WTC11 (cell line): Measurements from ENCODE around the gene RNF208. TPM values are rescaled to one million over a fixed set of nuclear protein-coding genes. Genes with fewer than 3 reads are reported as not detected.

Experiments
- ATAC-seq: fragments of 200-7000 bp; cut with Tn5 transposase; 2 replicates; pipeline ENCODE4 v1.10.0; 2021; ENCODE audit warnings: mild to moderate bottlenecking, moderate library complexity
- CTCF ChIA-PET: fragments of 300-600 bp; sonication (Branson Sonifier 250); formaldehyde crosslinking; loops from one replicate; lab custom pipeline; 2021; ENCODE audit warnings: antibody characterized with exemption; lab: Charles Lee
- POLR2A ChIA-PET: fragments of 350-600 bp; sonication (Branson Sonifier 250); formaldehyde crosslinking; loops from one replicate; lab custom pipeline; 2021; ENCODE audit warnings: antibody characterized with exemption; lab: Charles Lee
- DNase-seq: peaks from one replicate; pipeline ENCODE4 v3.0.0; 2021; ENCODE audit warnings: low spot score
- H3K27ac Mint-ChIP-seq: 2 replicates; pipeline ENCODE4 v1.8.0; 2021; ENCODE audit warnings: mixed read lengths
- H3K27me3 Mint-ChIP-seq: 2 replicates; pipeline ENCODE4 v1.8.0; 2021; ENCODE audit warnings: low read depth, mild to moderate bottlenecking, moderate library complexity, mixed read lengths
- H3K36me3 Mint-ChIP-seq: 2 replicates; pipeline ENCODE4 v1.8.0; 2021; ENCODE audit warnings: mixed read lengths
- H3K4me1 Mint-ChIP-seq: 2 replicates; pipeline ENCODE4 v1.8.0; 2022; ENCODE audit warnings: mixed read lengths
- H3K4me3 Mint-ChIP-seq: 2 replicates; pipeline ENCODE4 v1.8.0; 2021; ENCODE audit warnings: mild to moderate bottlenecking, moderate library complexity, mixed read lengths
- H3K9me3 Mint-ChIP-seq: 2 replicates; pipeline ENCODE4 v1.8.0; 2021; ENCODE audit warnings: mixed read lengths
- ATF1 ChIP-seq: sonication (generic); formaldehyde crosslinking; IDR thresholded peaks from 2 replicates; pipeline ENCODE4 v1.8.1; 2023; ENCODE audit warnings: mild to moderate bottlenecking, moderate library complexity, missing genetic modification reagents
- CREB1 ChIP-seq: sonication (generic); formaldehyde crosslinking; IDR thresholded peaks from 2 replicates; pipeline ENCODE4 v1.8.0; 2023; ENCODE audit warnings: mild to moderate bottlenecking, missing genetic modification reagents
- ESRRA ChIP-seq: sonication (generic); formaldehyde crosslinking; IDR thresholded peaks from 2 replicates; pipeline ENCODE4 v1.8.1; 2022; ENCODE audit warnings: mild to moderate bottlenecking, missing genetic modification reagents, borderline replicate concordance
- FOXP4 ChIP-seq: sonication (generic); formaldehyde crosslinking; IDR thresholded peaks from 2 replicates; pipeline ENCODE4 v1.8.0; 2022; ENCODE audit warnings: mild to moderate bottlenecking, missing genetic modification reagents
- HMGA2 ChIP-seq: fragments of 250-450 bp; sonication (Bioruptor Pico); IDR thresholded peaks from 2 replicates; pipeline ENCODE4 v1.4.0; 2021; ENCODE audit warnings: mild to moderate bottlenecking, moderate library complexity
- MAX ChIP-seq: sonication (generic); formaldehyde crosslinking; IDR thresholded peaks from 2 replicates; pipeline ENCODE4 v1.8.0; 2022; ENCODE audit warnings: mild to moderate bottlenecking, missing genetic modification reagents
- NFYB ChIP-seq: sonication (generic); formaldehyde crosslinking; conservative IDR thresholded peaks from 2 replicates; pipeline ENCODE4 v1.8.0; 2022; ENCODE audit warnings: low read depth, missing genetic modification reagents
- NR2C2 ChIP-seq: sonication (generic); formaldehyde crosslinking; IDR thresholded peaks from 2 replicates; pipeline ENCODE4 v1.8.0; 2022; ENCODE audit warnings: mild to moderate bottlenecking, missing genetic modification reagents
- TP53 ChIP-seq: sonication (generic); formaldehyde crosslinking; IDR thresholded peaks from 2 replicates; pipeline ENCODE4 v1.8.1; 2023; ENCODE audit warnings: mild to moderate bottlenecking, missing genetic modification reagents
- ZNF121 ChIP-seq: sonication (generic); formaldehyde crosslinking; IDR thresholded peaks from 2 replicates; pipeline ENCODE4 v1.8.0; 2023; ENCODE audit warnings: missing genetic modification reagents
- ZNF138 ChIP-seq: sonication (generic); formaldehyde crosslinking; conservative IDR thresholded peaks from 2 replicates; pipeline ENCODE4 v1.8.1; 2022; ENCODE audit warnings: mild to moderate bottlenecking, moderate library complexity, missing genetic modification reagents
- ZNF416 ChIP-seq: fragments of 250-450 bp; sonication (Bioruptor Pico); IDR thresholded peaks from 2 replicates; pipeline ENCODE4 v1.9.0; 2021; ENCODE audit warnings: mild to moderate bottlenecking, inconsistent platforms
- ZNF671 ChIP-seq: fragments of 250-450 bp; sonication (Bioruptor Pico); IDR thresholded peaks from 2 replicates; pipeline ENCODE4 v1.8.0; 2021; ENCODE audit warnings: mild to moderate bottlenecking
- total RNA-seq: library from RNA; stranded (reverse); gene quantifications from 3 replicates; pipeline ENCODE4 v1.2.3, GENCODE V29; 2021
- TF ChIP-seq, protein P1 (sequence below): sonication (generic); formaldehyde crosslinking; conservative IDR thresholded peaks from 2 replicates; pipeline ENCODE4 v1.8.1; 2023; ENCODE audit warnings: mild to moderate bottlenecking, low read depth, missing genetic modification reagents, moderate library complexity
- TF ChIP-seq, protein P2 (sequence below): sonication (generic); formaldehyde crosslinking; IDR thresholded peaks from 2 replicates; pipeline ENCODE4 v1.8.1; 2023; ENCODE audit warnings: mild to moderate bottlenecking, missing genetic modification reagents, borderline replicate concordance
- TF ChIP-seq, protein P3 (sequence below): sonication (generic); formaldehyde crosslinking; IDR thresholded peaks from 2 replicates; pipeline ENCODE4 v1.8.1; 2022; ENCODE audit warnings: low read depth, missing genetic modification reagents, borderline replicate concordance

Gene RNF208
- total RNA-seq, 1 experiment from 2014 or later: 14.8 TPM

DNA sequence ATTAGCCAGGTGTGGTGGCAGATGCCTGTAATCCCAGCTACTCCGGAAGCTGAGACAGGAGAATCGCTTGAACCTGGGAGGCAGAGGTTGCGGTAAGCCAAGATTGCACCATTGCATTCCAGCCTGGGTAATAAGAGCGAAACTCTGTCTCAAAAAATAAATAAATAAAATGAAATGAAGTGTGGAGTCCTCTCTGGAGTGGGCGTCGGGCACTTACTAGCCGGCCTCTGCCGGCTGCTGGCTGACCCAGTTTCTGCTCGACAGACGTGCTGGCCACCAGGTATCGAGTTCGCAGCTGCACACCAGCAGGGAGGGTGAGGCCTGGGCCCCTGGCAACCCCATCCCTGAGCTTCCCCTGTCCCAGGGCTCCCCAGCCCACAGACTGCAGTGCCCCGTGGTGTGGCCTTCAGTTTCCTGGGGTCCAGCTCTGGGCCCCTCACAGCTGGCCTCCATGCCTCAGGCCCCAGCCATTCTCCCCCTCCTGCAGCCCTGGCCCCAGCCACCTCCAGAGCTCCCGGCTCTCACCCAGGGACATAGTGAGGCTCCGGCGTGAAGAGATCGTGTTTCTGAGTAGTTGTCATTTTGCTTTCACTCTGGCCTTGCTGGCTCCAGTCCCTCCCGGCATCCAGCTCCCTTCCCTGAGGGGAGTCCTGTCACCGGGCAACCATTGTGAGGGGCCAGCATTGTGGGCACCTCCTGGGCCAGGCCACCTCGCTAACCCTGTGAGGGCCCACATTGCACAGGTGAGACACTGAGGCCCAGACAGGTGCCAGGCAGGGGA is 25.3 kb upstream of the RNF208 start:
- TF ChIP-seq HMGA2 (no peak), CREB1 (CRISPR knock-in tag) (no peak), NFYB (no peak), ZNF138 (no peak)
- TF ChIP-seq, protein P1, sequence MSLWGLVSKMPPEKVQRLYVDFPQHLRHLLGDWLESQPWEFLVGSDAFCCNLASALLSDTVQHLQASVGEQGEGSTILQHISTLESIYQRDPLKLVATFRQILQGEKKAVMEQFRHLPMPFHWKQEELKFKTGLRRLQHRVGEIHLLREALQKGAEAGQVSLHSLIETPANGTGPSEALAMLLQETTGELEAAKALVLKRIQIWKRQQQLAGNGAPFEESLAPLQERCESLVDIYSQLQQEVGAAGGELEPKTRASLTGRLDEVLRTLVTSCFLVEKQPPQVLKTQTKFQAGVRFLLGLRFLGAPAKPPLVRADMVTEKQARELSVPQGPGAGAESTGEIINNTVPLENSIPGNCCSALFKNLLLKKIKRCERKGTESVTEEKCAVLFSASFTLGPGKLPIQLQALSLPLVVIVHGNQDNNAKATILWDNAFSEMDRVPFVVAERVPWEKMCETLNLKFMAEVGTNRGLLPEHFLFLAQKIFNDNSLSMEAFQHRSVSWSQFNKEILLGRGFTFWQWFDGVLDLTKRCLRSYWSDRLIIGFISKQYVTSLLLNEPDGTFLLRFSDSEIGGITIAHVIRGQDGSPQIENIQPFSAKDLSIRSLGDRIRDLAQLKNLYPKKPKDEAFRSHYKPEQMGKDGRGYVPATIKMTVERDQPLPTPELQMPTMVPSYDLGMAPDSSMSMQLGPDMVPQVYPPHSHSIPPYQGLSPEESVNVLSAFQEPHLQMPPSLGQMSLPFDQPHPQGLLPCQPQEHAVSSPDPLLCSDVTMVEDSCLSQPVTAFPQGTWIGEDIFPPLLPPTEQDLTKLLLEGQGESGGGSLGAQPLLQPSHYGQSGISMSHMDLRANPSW (CRISPR knock-in tag): no peak
- TF ChIP-seq, protein P2, sequence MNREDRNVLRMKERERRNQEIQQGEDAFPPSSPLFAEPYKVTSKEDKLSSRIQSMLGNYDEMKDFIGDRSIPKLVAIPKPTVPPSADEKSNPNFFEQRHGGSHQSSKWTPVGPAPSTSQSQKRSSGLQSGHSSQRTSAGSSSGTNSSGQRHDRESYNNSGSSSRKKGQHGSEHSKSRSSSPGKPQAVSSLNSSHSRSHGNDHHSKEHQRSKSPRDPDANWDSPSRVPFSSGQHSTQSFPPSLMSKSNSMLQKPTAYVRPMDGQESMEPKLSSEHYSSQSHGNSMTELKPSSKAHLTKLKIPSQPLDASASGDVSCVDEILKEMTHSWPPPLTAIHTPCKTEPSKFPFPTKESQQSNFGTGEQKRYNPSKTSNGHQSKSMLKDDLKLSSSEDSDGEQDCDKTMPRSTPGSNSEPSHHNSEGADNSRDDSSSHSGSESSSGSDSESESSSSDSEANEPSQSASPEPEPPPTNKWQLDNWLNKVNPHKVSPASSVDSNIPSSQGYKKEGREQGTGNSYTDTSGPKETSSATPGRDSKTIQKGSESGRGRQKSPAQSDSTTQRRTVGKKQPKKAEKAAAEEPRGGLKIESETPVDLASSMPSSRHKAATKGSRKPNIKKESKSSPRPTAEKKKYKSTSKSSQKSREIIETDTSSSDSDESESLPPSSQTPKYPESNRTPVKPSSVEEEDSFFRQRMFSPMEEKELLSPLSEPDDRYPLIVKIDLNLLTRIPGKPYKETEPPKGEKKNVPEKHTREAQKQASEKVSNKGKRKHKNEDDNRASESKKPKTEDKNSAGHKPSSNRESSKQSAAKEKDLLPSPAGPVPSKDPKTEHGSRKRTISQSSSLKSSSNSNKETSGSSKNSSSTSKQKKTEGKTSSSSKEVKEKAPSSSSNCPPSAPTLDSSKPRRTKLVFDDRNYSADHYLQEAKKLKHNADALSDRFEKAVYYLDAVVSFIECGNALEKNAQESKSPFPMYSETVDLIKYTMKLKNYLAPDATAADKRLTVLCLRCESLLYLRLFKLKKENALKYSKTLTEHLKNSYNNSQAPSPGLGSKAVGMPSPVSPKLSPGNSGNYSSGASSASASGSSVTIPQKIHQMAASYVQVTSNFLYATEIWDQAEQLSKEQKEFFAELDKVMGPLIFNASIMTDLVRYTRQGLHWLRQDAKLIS: no peak
- TF ChIP-seq, all 79 proteins: peak for 0
- ChIA-PET CTCF (interaction anchor here (0.6 to 5.9 kb wide), 3 partner anchors 11 to 84 kb away, joined by 3 to 46 read pairs (median 5); no protein-coding TSS in a partner anchor), POLR2A (no interaction called here)
- Mint-ChIP-seq H3K9me3 (no peaks in the 10 kb centered on the region), H3K27me3 (peaks cover 4% of the 10 kb centered on the region), H3K4me3 (no peak overlapping the region), H3K36me3 (peaks cover 16% of the 10 kb centered on the region), H3K4me1 (peaks cover 27% of the 10 kb centered on the region), H3K27ac (no peak overlapping the region)
- DNase-seq (no peak), ATAC-seq (no peak)

DNA sequence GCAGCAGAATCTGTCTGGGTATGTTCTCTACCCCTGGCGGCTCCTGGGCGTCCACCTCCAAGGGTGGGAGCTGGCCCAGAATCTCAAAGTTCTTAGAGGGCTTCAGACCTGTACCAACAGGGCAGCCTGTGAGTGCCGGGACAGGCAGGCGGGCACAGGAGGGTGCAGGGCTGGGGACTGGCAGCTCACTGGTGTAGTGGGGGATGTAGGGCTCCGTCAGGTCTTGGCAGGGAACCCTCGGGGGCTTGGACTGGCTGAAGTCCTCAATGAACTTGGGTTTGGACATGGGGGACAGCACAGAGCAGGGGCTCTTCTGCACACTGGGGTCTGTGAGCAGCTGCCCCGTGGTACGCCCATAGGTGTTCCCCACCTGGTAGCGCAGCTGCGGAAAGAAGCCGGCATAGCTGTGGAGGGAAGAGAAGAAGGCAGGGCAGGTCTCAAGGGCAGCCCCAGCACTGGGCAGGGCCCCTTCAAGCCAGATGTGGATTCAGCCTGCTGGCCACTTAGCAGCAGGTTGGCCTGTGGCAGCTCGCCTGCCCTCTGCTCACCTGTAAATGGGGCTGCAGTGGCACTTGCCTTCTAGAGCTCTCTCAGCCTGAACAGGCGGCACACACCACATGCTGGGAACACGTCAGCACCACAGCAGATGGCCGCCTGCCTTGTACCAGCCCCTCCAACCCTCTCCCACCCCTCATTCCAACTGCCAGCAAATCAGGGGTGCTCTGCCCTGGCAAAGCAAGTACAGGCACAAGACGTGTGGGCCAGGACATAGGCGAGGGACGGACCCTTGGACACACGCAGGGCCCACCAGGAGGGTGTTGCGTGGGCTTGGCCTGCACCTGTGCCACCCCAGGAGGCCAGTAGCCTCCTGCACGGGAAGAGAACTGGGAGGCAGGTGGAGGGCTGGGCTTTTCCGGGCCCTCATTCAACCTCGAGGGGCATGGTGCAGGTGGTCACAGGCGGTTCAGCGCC is 23.7 kb upstream of the RNF208 start:
- Mint-ChIP-seq H3K27me3 (peaks cover 4% of the 10 kb centered on the region), H3K4me1 (peaks cover 28% of the 10 kb centered on the region), H3K4me3 (no peak overlapping the region), H3K9me3 (no peaks in the 10 kb centered on the region), H3K36me3 (peaks cover 20% of the 10 kb centered on the region), H3K27ac (no peak overlapping the region)
- TF ChIP-seq ZNF416 (CRISPR knock-in tag): no peak
- TF ChIP-seq ESRRA (CRISPR knock-in tag): no peak
- no peak; the same call in 1 of the 2 replicates for TF ChIP-seq NR2C2 (CRISPR knock-in tag)
- TF ChIP-seq MAX: no peak
- no peak for TF ChIP-seq ZNF671 (CRISPR knock-in tag)
- TF ChIP-seq ZNF121 (CRISPR knock-in tag): no peak
- TF ChIP-seq, protein P3, sequence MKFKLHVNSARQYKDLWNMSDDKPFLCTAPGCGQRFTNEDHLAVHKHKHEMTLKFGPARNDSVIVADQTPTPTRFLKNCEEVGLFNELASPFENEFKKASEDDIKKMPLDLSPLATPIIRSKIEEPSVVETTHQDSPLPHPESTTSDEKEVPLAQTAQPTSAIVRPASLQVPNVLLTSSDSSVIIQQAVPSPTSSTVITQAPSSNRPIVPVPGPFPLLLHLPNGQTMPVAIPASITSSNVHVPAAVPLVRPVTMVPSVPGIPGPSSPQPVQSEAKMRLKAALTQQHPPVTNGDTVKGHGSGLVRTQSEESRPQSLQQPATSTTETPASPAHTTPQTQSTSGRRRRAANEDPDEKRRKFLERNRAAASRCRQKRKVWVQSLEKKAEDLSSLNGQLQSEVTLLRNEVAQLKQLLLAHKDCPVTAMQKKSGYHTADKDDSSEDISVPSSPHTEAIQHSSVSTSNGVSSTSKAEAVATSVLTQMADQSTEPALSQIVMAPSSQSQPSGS (CRISPR knock-in tag): no peak
- no peak for TF ChIP-seq ATF1
- no peak for TF ChIP-seq TP53
- no peak for TF ChIP-seq FOXP4 (CRISPR knock-in tag)
- DNase-seq (no peak), ATAC-seq (no peak)
- POLR2A ChIA-PET: interaction anchor here (1.2 to 2.1 kb wide), 2 partner anchors 9 to 31 kb away, joined by 5 to 9 read pairs; partner anchors contain the start of gene TOR4A
- CTCF ChIA-PET: interaction anchor here (0.5 to 5.9 kb wide), 12 partner anchors 8 to 211 kb away, joined by 3 to 46 read pairs (median 6); partner anchors contain the start of genes NELFB and RNF224
